Urinary bladder (tissue), 4 donors: ENCODE data around the gene LATS1. TPM values are rescaled to one million over a fixed set of nuclear protein-coding genes. Genes with fewer than 3 reads are reported as not detected.
"Not testable (repeated sequence)": the region's sequence is repeated elsewhere in the genome, so short reads cannot be mapped to it uniquely, and the experiment has no call there.

Source experiments
- DNase-seq: peaks from one replicate; pipeline ENCODE4 v3.0.0-alpha.2; 2015; ENCODE audit errors: extremely low spot score
- H3K27ac ChIP-seq: one replicate; pipeline ENCODE4 v1.5.1; 2013; ENCODE audit warnings: low read depth, mild to moderate bottlenecking, moderate library complexity
- H3K36me3 ChIP-seq: one replicate; pipeline ENCODE4 v1.6.1; 2013; ENCODE audit warnings: mild to moderate bottlenecking, moderate library complexity; ENCODE audit not compliant: insufficient read depth
- H3K4me1 ChIP-seq: one replicate; pipeline ENCODE4 v1.6.1; 2013; ENCODE audit warnings: mild to moderate bottlenecking, moderate library complexity; ENCODE audit not compliant: insufficient read depth
- H3K4me3 ChIP-seq: one replicate; pipeline ENCODE4 v1.5.1; 2013; ENCODE audit warnings: low read depth, low read length
- WGBS: extraction: QIAGEN DNeasy Blood & Tissue Kit; methylation state at CpG from one replicate; pipeline ENCODE4 v1.1.7; 2013; 5-methylcytosine and 5-hydroxymethylcytosine counted together
- polyA plus RNA-seq: library from polyadenylated mRNA; stranded (reverse); fragments of 200-250 nt; gene quantifications from one replicate; pipeline ENCODE4 v1.2.3, GENCODE V29; 2013
- total RNA-seq: library from RNA; depleted of rRNA; stranded (reverse); fragments of >200 nt; gene quantifications from one replicate; pipeline ENCODE4 v1.2.3, GENCODE V29; 2014
- donor health status: healthy with polysubstance abuse.
- donor health status: healthy.

The LATS1 gene
- total and polyA plus RNA-seq, 2 donors: 12.1 to 36.7 TPM

- H3K4me1 ChIP-seq, H3K36me3 ChIP-seq, DNase-seq: not testable (repeated sequence)
- Histone ChIP-seq H3K27ac (peak overlapping the region; percentile 46), H3K4me3 (peak overlapping the region; percentile 95)
- under 1% methylated on average over 25 of the region's 38 CpGs for WGBS
These were observed 31.2 kb upstream of the LATS1 start for GRCh38 chr6:149749082-149749593.

- Histone ChIP-seq H3K36me3 (peaks cover 2% of the 10 kb centered on the region), H3K4me1 (no peaks in the 10 kb centered on the region), H3K27ac (peak within 1 kb of the TSS; percentile 38), H3K4me3 (peak within 1 kb of the TSS; percentile 84)
- 5% methylated on average over 41 of the region's 41 CpGs for WGBS
- DNase-seq: peak; percentile 89
These were observed 28.4 kb upstream of the LATS1 start, which contains the start of gene NUP43 for GRCh38 chr6:149746147-149746946. NUP43 (minus strand) TSS chr6:149746529; CDS start chr6:149746495, 34 bp downstream.

- H3K4me1 ChIP-seq, H3K36me3 ChIP-seq, H3K27ac ChIP-seq, DNase-seq: not testable (repeated sequence)
- peak overlapping the region; percentile 84 for H3K4me3 ChIP-seq
- WGBS: 88% methylated on average over 10 of the region's 10 CpGs
These were observed 27.4 kb upstream of the LATS1 start for GRCh38 chr6:149745252-149745651.

- H3K4me1 ChIP-seq: no peaks in the 10 kb centered on the region
- H3K27ac ChIP-seq: no peak overlapping the region
- H3K4me3 ChIP-seq: no peak overlapping the region
- 98% methylated on average over 1 of the region's 1 CpG for WGBS
- DNase-seq: no peak
- H3K36me3 ChIP-seq: peaks cover 6% of the 10 kb centered on the region
These were observed 17.0 kb upstream of the LATS1 start for GRCh38 chr6:149734915-149735314.

GRCh38 chr6:149733089-149733720 is 15.3 kb upstream of the LATS1 start:
- H3K27ac ChIP-seq: no peak overlapping the region
- H3K4me1 ChIP-seq: no peaks in the 10 kb centered on the region
- DNase-seq: no peak
- H3K36me3 ChIP-seq: peaks cover 8% of the 10 kb centered on the region
- WGBS: 98% methylated on average over 2 of the region's 2 CpGs
- H3K4me3 ChIP-seq: no peak overlapping the region

- H3K27ac ChIP-seq: no peak overlapping the region
- no peaks in the 10 kb centered on the region for H3K4me1 ChIP-seq
- WGBS: 93% methylated on average over 8 of the region's 8 CpGs
- H3K4me3 ChIP-seq: no peak overlapping the region
- peaks cover 3% of the 10 kb centered on the region for H3K36me3 ChIP-seq
- no peak for DNase-seq
These were observed 11.9 kb upstream of the LATS1 start for GRCh38 chr6:149729824-149730223.

GRCh38 chr6:149728499-149729234 is 10.8 kb upstream of the LATS1 start:
- H3K36me3 ChIP-seq: peaks cover 3% of the 10 kb centered on the region
- no peak overlapping the region for H3K27ac ChIP-seq
- H3K4me3 ChIP-seq: no peak overlapping the region
- DNase-seq: no peak
- H3K4me1 ChIP-seq: no peaks in the 10 kb centered on the region
- 89% methylated on average over 5 of the region's 5 CpGs for WGBS

GRCh38 chr6:149727793-149728498 is 10.0 kb upstream of the LATS1 start:
- Histone ChIP-seq H3K27ac (no peak overlapping the region), H3K4me1 (no peaks in the 10 kb centered on the region), H3K4me3 (no peak overlapping the region), H3K36me3 (peaks cover 3% of the 10 kb centered on the region)
- no peak for DNase-seq
- WGBS: 86% methylated on average over 4 of the region's 4 CpGs

- 87% methylated on average over 3 of the region's 3 CpGs for WGBS
- H3K36me3 ChIP-seq: peaks cover 2% of the 10 kb centered on the region
- H3K4me1 ChIP-seq: no peaks in the 10 kb centered on the region
- DNase-seq: no peak
- no peak overlapping the region for H3K27ac ChIP-seq
- H3K4me3 ChIP-seq: no peak overlapping the region
These were observed 7.9 kb upstream of the LATS1 start for GRCh38 chr6:149725785-149726184.

GRCh38 chr6:149723771-149724417 is 6.0 kb upstream of the LATS1 start:
- Histone ChIP-seq H3K27ac (no peak overlapping the region), H3K36me3 (peaks cover 2% of the 10 kb centered on the region), H3K4me1 (no peaks in the 10 kb centered on the region), H3K4me3 (no peak overlapping the region)
- WGBS: 63% methylated on average over 10 of the region's 10 CpGs
- no peak for DNase-seq

GRCh38 chr6:149723262-149723661 is 5.4 kb upstream of the LATS1 start:
- WGBS: 91% methylated on average over 4 of the region's 4 CpGs
- no peak for DNase-seq
- Histone ChIP-seq H3K27ac (no peak overlapping the region), H3K36me3 (no peaks in the 10 kb centered on the region), H3K4me3 (no peak overlapping the region), H3K4me1 (no peaks in the 10 kb centered on the region)

- no peak overlapping the region for H3K27ac ChIP-seq
- no peaks in the 10 kb centered on the region for H3K36me3 ChIP-seq
- H3K4me3 ChIP-seq: no peak overlapping the region
- H3K4me1 ChIP-seq: no peaks in the 10 kb centered on the region
- no peak for DNase-seq
- 97% methylated on average over 3 of the region's 3 CpGs for WGBS
These were observed 1.6 kb upstream of the LATS1 start for GRCh38 chr6:149719531-149719930.

GRCh38 chr6:149717255-149717587 is 680 bp downstream of the LATS1 start:
- Histone ChIP-seq H3K4me1 (no peaks in the 10 kb centered on the region), H3K4me3 (peak overlapping the region; percentile 64), H3K27ac (peak overlapping the region; percentile 100), H3K36me3 (no peaks in the 10 kb centered on the region)
- WGBS: 1% methylated on average over 9 of the region's 9 CpGs
- DNase-seq: no peak
